H9 (cell line): ENCODE results near the gene MPZL3. TPM values are rescaled to one million over a fixed set of nuclear protein-coding genes. Genes with fewer than 3 reads are reported as not detected.

ENCODE experiments used
- DNase-seq: peaks from one replicate; pipeline ENCODE4 v3.0.0-alpha.2; 2017
- H2AFZ ChIP-seq: one replicate; pipeline ENCODE4 v1.6.1; 2013; ENCODE audit warnings: mild to moderate bottlenecking, low read length, control low read depth, moderate library complexity
- H2AK5ac ChIP-seq: 2 replicates; pipeline ENCODE4 v1.6.1; 2013; ENCODE audit warnings: low read length, control low read depth, mixed read lengths; ENCODE audit not compliant: insufficient read length
- H2BK120ac ChIP-seq: one replicate; pipeline ENCODE4 v1.6.1; 2013; ENCODE audit warnings: low read depth, mild to moderate bottlenecking, low read length, control low read depth, inconsistent platforms; ENCODE audit not compliant: poor library complexity, severe bottlenecking
- H2BK12ac ChIP-seq: 2 replicates; pipeline ENCODE4 v1.6.1; 2013; ENCODE audit warnings: low read length, control low read depth, mixed read lengths, low read depth; ENCODE audit not compliant: insufficient read length
- H2BK15ac ChIP-seq: 2 replicates; pipeline ENCODE4 v1.6.1; 2013; ENCODE audit warnings: low read depth, low read length, control low read depth
- H2BK20ac ChIP-seq: one replicate; pipeline ENCODE4 v1.6.1; 2013; ENCODE audit warnings: low read depth, mild to moderate bottlenecking, low read length, control low read depth, inconsistent platforms; ENCODE audit not compliant: poor library complexity, severe bottlenecking
- H2BK5ac ChIP-seq: 2 replicates; pipeline ENCODE4 v1.6.1; 2013; ENCODE audit warnings: low read length, control low read depth, mixed read lengths; ENCODE audit not compliant: insufficient read length
- H3K14ac ChIP-seq: 2 replicates; pipeline ENCODE4 v1.6.1; 2013; ENCODE audit warnings: low read length, control low read depth; ENCODE audit not compliant: insufficient read depth
- H3K18ac ChIP-seq: 2 replicates; pipeline ENCODE4 v1.6.1; 2013; ENCODE audit warnings: low read depth, mild to moderate bottlenecking, mixed read lengths, low read length, control low read depth; ENCODE audit not compliant: insufficient read length
- H3K23ac ChIP-seq: 2 replicates; pipeline ENCODE4 v1.6.1; 2013; ENCODE audit warnings: low read length, control low read depth, mixed read lengths, low read depth; ENCODE audit not compliant: insufficient read length
- H3K23me2 ChIP-seq: 2 replicates; pipeline ENCODE4 v1.6.1; 2013; ENCODE audit warnings: low read depth, mild to moderate bottlenecking, mixed read lengths, low read length, control low read depth; ENCODE audit not compliant: insufficient read length, poor library complexity, severe bottlenecking
- H3K27ac ChIP-seq: 2 replicates; pipeline ENCODE4 v1.5.1; 2013; ENCODE audit warnings: low read length, control low read depth, mixed read lengths, low read depth; ENCODE audit not compliant: insufficient read length
- H3K27me3 ChIP-seq: 2 replicates; pipeline ENCODE4 v1.6.1; 2013; ENCODE audit warnings: low read length, control low read depth, inconsistent platforms; ENCODE audit not compliant: insufficient read depth
- H3K4ac ChIP-seq: 2 replicates; pipeline ENCODE4 v1.6.1; 2013; ENCODE audit warnings: low read depth, mild to moderate bottlenecking, control low read depth, inconsistent platforms, low read length, moderate library complexity
- H3K4me1 ChIP-seq: 2 replicates; pipeline ENCODE4 v1.6.1; 2013; ENCODE audit warnings: low read length, control low read depth, inconsistent platforms; ENCODE audit not compliant: insufficient read depth
- H3K4me2 ChIP-seq: 2 replicates; pipeline ENCODE4 v1.6.1; 2013; ENCODE audit warnings: low read length, control low read depth, mixed read lengths; ENCODE audit not compliant: insufficient read length, insufficient read depth
- H3K56ac ChIP-seq: 2 replicates; pipeline ENCODE4 v1.6.1; 2013; ENCODE audit warnings: low read depth, mild to moderate bottlenecking, mixed read lengths, low read length, control low read depth; ENCODE audit not compliant: insufficient read length
- H3K79me1 ChIP-seq: 2 replicates; pipeline ENCODE4 v1.6.1; 2013; ENCODE audit warnings: low read depth, mild to moderate bottlenecking, moderate library complexity, low read length, control low read depth, inconsistent platforms; ENCODE audit not compliant: insufficient read depth, poor library complexity, severe bottlenecking
- H3K79me2 ChIP-seq: 2 replicates; pipeline ENCODE4 v1.6.1; 2013; ENCODE audit warnings: low read length, control low read depth, inconsistent platforms; ENCODE audit not compliant: insufficient read depth
- H3K9ac ChIP-seq: 2 replicates; pipeline ENCODE4 v1.6.1; 2013; ENCODE audit warnings: low read length, control low read depth, mixed read lengths; ENCODE audit not compliant: insufficient read length; ENCODE audit errors: extremely low read depth
- H3K9me3 ChIP-seq: one replicate; pipeline ENCODE4 v1.6.1; 2013; ENCODE audit warnings: low read depth, low read length, inconsistent platforms; ENCODE audit not compliant: control insufficient read depth
- H3T11ph ChIP-seq: one replicate; pipeline ENCODE4 v1.6.1; 2013; ENCODE audit warnings: mild to moderate bottlenecking, low read length, control low read depth, inconsistent platforms
- H4K20me1 ChIP-seq: one replicate; pipeline ENCODE4 v1.6.1; 2013; ENCODE audit not compliant: control insufficient read depth, insufficient read length, insufficient read depth
- H4K5ac ChIP-seq: 2 replicates; pipeline ENCODE4 v1.6.1; 2013; ENCODE audit warnings: low read depth, mild to moderate bottlenecking, mixed read lengths, low read length, control low read depth; ENCODE audit not compliant: insufficient read length
- H4K8ac ChIP-seq: replicated peaks from 2 replicates; pipeline ENCODE4 v1.6.1; 2013; ENCODE audit warnings: low read length, control low read depth, mixed read lengths, low read depth; ENCODE audit not compliant: insufficient read length
- H4K91ac ChIP-seq: 2 replicates; pipeline ENCODE4 v1.6.1; 2013; ENCODE audit warnings: low read depth, mild to moderate bottlenecking, moderate library complexity, mixed read lengths, low read length, control low read depth; ENCODE audit not compliant: insufficient read length
- H3K27ac Mint-ChIP-seq, 3 experiments: 2 replicates in 2 of 3; 3 replicates in 1 of 3; pipeline ENCODE4 v1.8.0; 2020 to 2021; ENCODE audit warnings: mixed read lengths in 3 of 3, mild to moderate bottlenecking in 1 of 3, moderate library complexity in 1 of 3
- H3K27me3 Mint-ChIP-seq: 2 replicates; pipeline ENCODE4 v1.8.0; 2021; ENCODE audit warnings: low read depth, mild to moderate bottlenecking, moderate library complexity, mixed read lengths
- H3K36me3 Mint-ChIP-seq, 3 experiments: 2 replicates in 2 of 3; 3 replicates in 1 of 3; pipeline ENCODE4 v1.8.0; 2020 to 2021; ENCODE audit warnings: low read depth in 3 of 3, mixed read lengths in 3 of 3; ENCODE audit not compliant: insufficient read depth in 1 of 3
- H3K4me1 Mint-ChIP-seq, 2 experiments: 2 replicates each; pipeline ENCODE4 v1.8.0; 2020; ENCODE audit warnings: mixed read lengths in 2 of 2
- H3K4me3 Mint-ChIP-seq, 2 experiments: 2 replicates in 1 of 2; 3 replicates in 1 of 2; pipeline ENCODE4 v1.8.0; 2020 to 2021; ENCODE audit warnings: mild to moderate bottlenecking in 2 of 2, mixed read lengths in 2 of 2, moderate library complexity in 1 of 2
- H3K9me3 Mint-ChIP-seq, 2 experiments: 2 replicates in 1 of 2; 3 replicates in 1 of 2; pipeline ENCODE4 v1.8.0; 2020; ENCODE audit warnings: mild to moderate bottlenecking in 2 of 2, mixed read lengths in 2 of 2, moderate library complexity in 1 of 2
- WGBS: extraction: QIAGEN DNeasy Blood & Tissue Kit; methylation state at CpG from one replicate; pipeline ENCODE4 v1.1.7; 2013; ENCODE audit warnings: missing lambda C conversion rate, low lambda C conversion rate, mixed read lengths; ENCODE audit not compliant: insufficient read length; ENCODE audit errors: extremely low coverage; 5-methylcytosine and 5-hydroxymethylcytosine counted together
- total RNA-seq: library from RNA; stranded (reverse); gene quantifications from 2 replicates; pipeline ENCODE4 v1.2.1, GENCODE V29; 2021
- TF ChIP-seq, protein P1 (sequence below): fragments of 200-600 bp; sonication (generic); conservative IDR thresholded peaks from 3 replicates; pipeline ENCODE4 v1.8.0; 2021; ENCODE audit warnings: antibody characterized with exemption, mild to moderate bottlenecking

Gene MPZL3
- total RNA-seq, 1 experiment from 2014 or later: 2.6 TPM

- peaks cover 4% of the 10 kb centered on the region for H3K27me3 Mint-ChIP-seq
- no peak overlapping the region for H2BK20ac ChIP-seq
- H3K18ac ChIP-seq: no peak overlapping the region
- TF ChIP-seq, protein P1, sequence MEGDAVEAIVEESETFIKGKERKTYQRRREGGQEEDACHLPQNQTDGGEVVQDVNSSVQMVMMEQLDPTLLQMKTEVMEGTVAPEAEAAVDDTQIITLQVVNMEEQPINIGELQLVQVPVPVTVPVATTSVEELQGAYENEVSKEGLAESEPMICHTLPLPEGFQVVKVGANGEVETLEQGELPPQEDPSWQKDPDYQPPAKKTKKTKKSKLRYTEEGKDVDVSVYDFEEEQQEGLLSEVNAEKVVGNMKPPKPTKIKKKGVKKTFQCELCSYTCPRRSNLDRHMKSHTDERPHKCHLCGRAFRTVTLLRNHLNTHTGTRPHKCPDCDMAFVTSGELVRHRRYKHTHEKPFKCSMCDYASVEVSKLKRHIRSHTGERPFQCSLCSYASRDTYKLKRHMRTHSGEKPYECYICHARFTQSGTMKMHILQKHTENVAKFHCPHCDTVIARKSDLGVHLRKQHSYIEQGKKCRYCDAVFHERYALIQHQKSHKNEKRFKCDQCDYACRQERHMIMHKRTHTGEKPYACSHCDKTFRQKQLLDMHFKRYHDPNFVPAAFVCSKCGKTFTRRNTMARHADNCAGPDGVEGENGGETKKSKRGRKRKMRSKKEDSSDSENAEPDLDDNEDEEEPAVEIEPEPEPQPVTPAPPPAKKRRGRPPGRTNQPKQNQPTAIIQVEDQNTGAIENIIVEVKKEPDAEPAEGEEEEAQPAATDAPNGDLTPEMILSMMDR: no peak
- no peaks in the 10 kb centered on the region for H4K20me1 ChIP-seq
- no peak overlapping the region for H2AFZ ChIP-seq
- no peaks in the 10 kb centered on the region for H3K23me2 ChIP-seq
- no peaks in the 10 kb centered on the region for H3K9me3 ChIP-seq
- no peak overlapping the region for H4K8ac ChIP-seq
- H3T11ph ChIP-seq: no peak overlapping the region
- DNase-seq: no peak
- H3K4me2 ChIP-seq: no peak overlapping the region
- no peaks in the 10 kb centered on the region for H3K27me3 ChIP-seq
- WGBS: no CpG with 5 or more reads among the region's 1 CpG
- H3K23ac ChIP-seq: no peak overlapping the region
- no peak overlapping the region for H3K27ac ChIP-seq
- peaks cover 7% of the 10 kb centered on the region for H3K4me1 ChIP-seq
- H4K91ac ChIP-seq: no peak overlapping the region
- H3K79me1 ChIP-seq: no peaks in the 10 kb centered on the region
- H3K4me3 Mint-ChIP-seq: no peak overlapping the region
- no peak overlapping the region for H2BK15ac ChIP-seq
- 0 out of 7 replicates have a peak, but pooled peaks cover 0 to 7% (median 0%) of the 10 kb centered on the region in 3 experiments for H3K36me3 Mint-ChIP-seq
- no peak overlapping the region for H2BK5ac ChIP-seq
- H2BK120ac ChIP-seq: no peak overlapping the region
- H3K4ac ChIP-seq: no peak overlapping the region
- H3K4me1 Mint-ChIP-seq: peaks cover 26 to 29% of the 10 kb centered on the region in 2 experiments
- H3K79me2 ChIP-seq: no peaks in the 10 kb centered on the region
- H3K56ac ChIP-seq: no peak overlapping the region
- H3K27ac Mint-ChIP-seq: no peak overlapping the region
- H2BK12ac ChIP-seq: no peak overlapping the region
- H3K9ac ChIP-seq: no peak overlapping the region
- H4K5ac ChIP-seq: no peak overlapping the region
- H3K14ac ChIP-seq: no peak overlapping the region
- H2AK5ac ChIP-seq: no peak overlapping the region
- H3K9me3 Mint-ChIP-seq: no peaks in the 10 kb centered on the region
Measured at GRCh38 chr11:118206391-118207031, 45.7 kb downstream of the MPZL3 start.
